ENCODE measurements around the gene GOLGA3.

DNA sequence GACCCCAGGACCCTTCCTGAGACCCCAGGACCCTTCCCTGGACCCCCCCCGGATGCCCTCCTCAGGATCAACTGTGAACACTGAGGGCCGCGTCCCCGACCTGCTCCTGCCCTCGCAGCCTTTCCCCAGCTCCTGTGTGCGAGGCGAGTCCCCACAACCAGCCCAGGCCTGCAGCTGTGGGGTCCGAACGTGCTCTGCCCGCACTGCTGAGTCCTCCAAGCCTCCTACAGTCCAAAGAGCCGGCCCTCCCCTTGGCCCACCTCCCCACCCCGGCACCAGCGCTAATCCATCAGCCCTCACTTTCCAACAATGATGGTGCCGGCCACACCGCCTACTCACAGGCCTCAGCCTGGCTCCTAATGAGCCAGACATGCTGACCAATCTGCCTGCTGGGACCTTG lies 40.8 kb downstream of the GOLGA3 start:
- TF ChIP-seq POLR2A (IDR thresholded peaks at IDR 0.05; ENCODE audit: low read length) (no peak), GATA1 (IDR thresholded peaks at IDR 0.05; ENCODE audit: low read depth, low read length) (no peak)
